GM21825 (cell line): ENCODE measurements around the gene TYW1B.
"Not testable (repeated sequence)": the region's sequence is repeated elsewhere in the genome, so short reads cannot be mapped to it uniquely, and the experiment has no call there.

Experiments used
- ATAC-seq: cut with Tn5 transposase; IDR thresholded peaks from one replicate; pipeline ENCODE4 v1.9.1; 2021; ENCODE audit warnings: mild to moderate bottlenecking, moderate library complexity; ENCODE audit not compliant: unreplicated experiment

The TYW1B gene

GRCh38 chr7:72816370-72817157 lies 11.4 kb downstream of the TYW1B start:
- ATAC-seq: not testable (repeated sequence)

- ATAC-seq: not testable (repeated sequence)
Measured at GRCh38 chr7:72810437-72810836, 17.6 kb downstream of the TYW1B start.

DNA sequence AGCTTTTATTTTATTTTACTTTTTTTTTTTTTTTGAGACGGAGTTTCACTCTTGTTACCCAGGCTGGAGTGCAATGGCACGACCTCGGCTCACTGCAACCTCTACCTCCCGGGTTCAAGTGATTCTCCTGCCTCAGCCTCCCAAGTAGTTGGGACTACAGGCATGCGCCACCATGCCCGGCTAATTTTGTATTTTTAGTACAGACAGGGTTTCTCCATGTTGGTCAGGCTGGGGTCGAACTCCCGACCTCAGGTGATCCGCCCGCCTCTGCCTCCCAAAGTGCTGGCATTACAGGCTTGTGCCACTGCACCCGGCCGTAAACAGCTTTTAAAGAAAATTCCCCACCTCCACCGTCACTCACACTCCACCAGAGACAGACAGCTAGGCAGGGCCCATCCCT lies 19.5 kb downstream of the TYW1B start:
- not testable (repeated sequence) for ATAC-seq

GRCh38 chr7:72806851-72807250 lies 21.1 kb downstream of the TYW1B start:
- ATAC-seq: not testable (repeated sequence)

GRCh38 chr7:72805526-72806494 lies 22.2 kb downstream of the TYW1B start:
- no peak for ATAC-seq

DNA sequence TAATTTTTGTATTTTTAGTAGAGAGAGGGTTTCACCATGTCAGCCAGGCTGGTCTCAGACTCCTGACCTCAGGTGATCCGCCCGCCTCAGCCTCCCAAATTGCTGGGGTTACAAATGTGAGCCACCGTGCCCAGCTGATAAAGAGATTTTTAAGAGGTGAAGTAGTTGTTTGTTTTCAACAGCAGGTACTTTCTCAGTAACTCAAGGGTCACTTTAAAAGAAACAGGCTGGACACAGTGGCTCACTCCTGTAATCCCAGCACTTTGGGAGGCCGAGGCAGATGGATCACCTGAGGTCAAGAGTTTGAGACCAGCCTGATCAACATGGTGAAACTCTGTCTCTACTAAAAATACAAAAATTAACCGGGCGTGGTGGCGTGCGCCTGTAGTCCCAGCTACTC lies 24.2 kb downstream of the TYW1B start:
- ATAC-seq: not testable (repeated sequence)

DNA sequence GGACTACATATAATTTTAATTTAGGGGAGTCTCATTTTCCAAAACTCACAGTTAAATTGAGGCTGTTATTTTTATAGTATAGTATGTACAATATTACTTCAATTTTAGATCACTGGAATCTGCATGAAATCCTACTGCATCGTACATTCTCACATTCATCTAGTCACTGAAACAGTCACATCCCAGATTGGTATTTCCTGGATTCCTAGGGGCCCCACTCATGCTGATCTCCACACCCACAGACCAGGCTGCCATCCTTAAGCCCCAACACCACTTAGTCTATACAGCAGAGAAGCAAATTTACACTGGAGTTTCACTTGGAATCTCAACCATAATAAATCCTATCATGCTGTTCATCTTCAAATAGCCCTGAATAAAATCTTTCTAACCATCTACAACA lies 26.4 kb downstream of the TYW1B start:
- ATAC-seq: not testable (repeated sequence)

DNA sequence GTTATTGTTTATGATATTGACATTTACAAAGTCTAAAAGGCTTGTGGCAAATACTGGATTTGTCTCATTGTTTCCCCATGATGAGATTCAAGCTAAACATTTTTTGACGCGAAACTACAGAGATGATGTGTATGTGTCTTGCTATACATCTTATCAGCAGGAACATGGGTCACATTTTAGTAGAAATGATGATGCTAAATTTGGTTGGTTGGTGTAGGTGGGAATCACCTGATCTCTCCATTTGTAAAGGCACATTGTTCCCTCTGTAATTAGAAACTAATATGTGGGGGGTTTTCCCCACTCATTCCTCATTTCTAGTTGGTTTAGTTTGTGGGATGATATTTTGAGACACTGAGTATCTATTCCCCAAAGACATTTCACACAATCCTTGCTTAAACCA lies 32.6 kb downstream of the TYW1B start:
- not testable (repeated sequence) for ATAC-seq

DNA sequence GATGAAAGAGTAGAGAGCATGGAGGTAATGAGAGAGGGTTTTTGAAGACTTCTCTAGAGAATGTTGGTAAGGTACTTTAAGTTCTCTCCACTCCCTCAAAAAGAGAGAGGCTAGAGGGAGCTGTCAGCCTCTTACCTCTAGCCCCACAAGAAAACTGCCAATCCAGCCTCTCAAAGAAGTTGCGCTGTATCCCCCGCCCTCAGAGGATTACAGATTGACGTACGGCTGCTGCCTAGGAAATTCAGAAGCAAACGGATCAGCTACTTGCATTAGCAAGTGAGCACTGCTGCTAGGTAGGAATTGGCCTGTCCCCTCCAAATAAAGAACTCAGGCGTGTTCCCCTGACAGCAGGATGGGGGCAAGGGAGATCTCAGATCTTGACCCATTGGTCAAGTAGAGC lies 34.2 kb downstream of the TYW1B start:
- ATAC-seq: no peak

GRCh38 chr7:72790698-72791060 lies 37.3 kb downstream of the TYW1B start:
- ATAC-seq: not testable (repeated sequence)

- ATAC-seq: not testable (repeated sequence)
Measured at GRCh38 chr7:72790048-72790697, 37.8 kb downstream of the TYW1B start.

GRCh38 chr7:72785166-72785955 lies 42.6 kb downstream of the TYW1B start:
- no peak for ATAC-seq

- not testable (repeated sequence) for ATAC-seq
Measured at GRCh38 chr7:72783601-72784370, 44.2 kb downstream of the TYW1B start.

DNA sequence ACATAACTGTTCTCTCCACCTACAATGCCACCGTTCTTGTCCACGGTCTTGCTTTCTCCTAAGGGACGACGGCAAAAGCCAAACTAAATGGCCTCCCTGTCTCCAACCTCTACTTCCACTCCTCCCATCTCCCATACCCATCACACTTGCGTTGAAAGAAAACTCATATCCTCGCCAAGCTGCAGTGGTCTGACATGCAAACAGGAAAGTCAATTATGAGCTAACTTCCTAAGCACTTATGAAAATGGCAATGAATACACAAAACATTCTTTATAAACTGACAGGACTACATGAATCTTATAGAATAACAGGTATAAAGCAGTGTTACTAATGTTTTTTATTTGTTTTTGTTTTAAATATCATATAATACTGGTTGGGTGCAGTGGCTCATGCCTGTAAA lies 46.4 kb downstream of the TYW1B start:
- ATAC-seq: no peak

DNA sequence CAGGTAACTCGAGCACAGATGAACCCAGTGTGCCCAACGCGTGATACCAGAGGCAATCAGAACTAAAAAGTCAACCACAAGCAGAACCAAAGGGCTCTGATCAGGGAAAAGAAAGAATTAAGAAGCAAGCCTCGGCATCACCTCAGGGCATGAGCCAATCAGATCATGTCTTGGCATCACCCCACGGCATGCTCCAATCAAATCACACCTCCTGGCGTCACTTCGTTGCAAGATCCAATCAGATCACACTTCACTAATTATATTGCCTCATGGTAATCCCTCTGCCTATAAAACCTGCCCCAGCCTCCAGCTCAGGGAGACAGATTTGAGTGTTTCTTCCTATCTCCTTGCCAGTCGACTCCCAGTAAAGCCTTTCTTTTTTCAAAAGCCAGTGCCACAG lies 46.8 kb downstream of the TYW1B start:
- ATAC-seq: no peak

GRCh38 chr7:72780289-72780894 lies 47.6 kb downstream of the TYW1B start:
- ATAC-seq: not testable (repeated sequence)

DNA sequence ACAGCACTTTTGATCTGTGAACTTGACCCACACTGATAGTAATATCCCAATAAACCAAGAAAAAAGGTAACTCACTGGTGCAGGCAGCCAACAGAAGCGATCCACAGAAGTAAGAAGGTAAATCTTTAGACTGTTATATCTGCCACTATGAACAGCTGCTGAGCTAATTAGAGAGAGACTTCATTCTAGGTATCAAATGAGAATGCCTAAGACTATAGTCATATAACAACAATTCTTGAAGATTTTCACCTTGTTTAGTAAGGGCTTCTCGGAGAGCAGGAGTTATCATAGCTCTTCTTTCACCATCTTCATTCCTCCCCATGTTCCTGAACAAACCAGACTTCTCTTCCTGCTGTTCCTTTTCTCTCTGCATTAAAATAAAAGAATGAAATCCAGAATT lies 50.8 kb downstream of the TYW1B start:
- ATAC-seq: not testable (repeated sequence)

GRCh38 chr7:72772627-72773026 lies 55.4 kb downstream of the TYW1B start:
- not testable (repeated sequence) for ATAC-seq

DNA sequence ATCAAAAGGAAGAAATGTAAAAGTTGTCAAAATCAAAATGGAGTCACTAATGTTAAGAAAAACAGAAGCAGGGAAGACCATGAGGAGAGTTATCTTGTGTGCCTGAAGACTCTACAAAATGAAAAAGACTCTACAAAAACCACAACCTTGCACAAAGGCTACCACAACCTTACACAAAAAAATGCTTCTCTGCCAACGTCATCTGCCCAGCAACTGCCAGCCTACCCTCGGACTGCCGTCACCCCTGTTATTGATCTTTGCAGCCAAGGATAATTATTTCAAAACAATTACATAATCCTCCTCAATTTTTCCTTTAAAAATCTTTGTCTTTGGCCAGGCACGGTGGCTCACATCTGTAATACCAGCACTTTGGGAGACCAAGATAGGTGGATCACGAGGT lies 61.0 kb downstream of the TYW1B start:
- ATAC-seq: not testable (repeated sequence)
